GM21526 (cell line): ENCODE data around the gene PNPO.

Source experiments
- ATAC-seq: cut with Tn5 transposase; IDR thresholded peaks from one replicate; pipeline ENCODE4 v1.9.1; 2021; ENCODE audit warnings: moderate library complexity; ENCODE audit not compliant: unreplicated experiment, low FRiP score

Gene PNPO

GRCh38 chr17:47994724-47995123 lies 53.4 kb downstream of the PNPO start:
- ATAC-seq = no peak

- ATAC-seq = no peak
These were observed 54.0 kb downstream of the PNPO start for GRCh38 chr17:47995241-47995935.

GRCh38 chr17:47996201-47996600 lies 54.8 kb downstream of the PNPO start:
- no peak for ATAC-seq

GRCh38 chr17:47997586-47997985 lies 56.2 kb downstream of the PNPO start:
- ATAC-seq = no peak

GRCh38 chr17:47998044-47998443 lies 56.7 kb downstream of the PNPO start:
- no peak for ATAC-seq
